Endothelial cell of hepatic sinusoid (primary cell): ENCODE results near the gene PAX3.

ENCODE experiments used
- in situ Hi-C: cut with HindIII; loops from 2 replicates; pipeline ENCODE4 v1.10.0; 2017; ENCODE audit warnings: low sequenced_read_pairs

PAX3 gene

GRCh38 chr2:222311319-222311977 is 12.7 kb upstream of the PAX3 start:
- in situ Hi-C loops = loop anchor here (25.0 kb wide), 1 partner anchor 276 kb away; no protein-coding TSS in a partner anchor

DNA sequence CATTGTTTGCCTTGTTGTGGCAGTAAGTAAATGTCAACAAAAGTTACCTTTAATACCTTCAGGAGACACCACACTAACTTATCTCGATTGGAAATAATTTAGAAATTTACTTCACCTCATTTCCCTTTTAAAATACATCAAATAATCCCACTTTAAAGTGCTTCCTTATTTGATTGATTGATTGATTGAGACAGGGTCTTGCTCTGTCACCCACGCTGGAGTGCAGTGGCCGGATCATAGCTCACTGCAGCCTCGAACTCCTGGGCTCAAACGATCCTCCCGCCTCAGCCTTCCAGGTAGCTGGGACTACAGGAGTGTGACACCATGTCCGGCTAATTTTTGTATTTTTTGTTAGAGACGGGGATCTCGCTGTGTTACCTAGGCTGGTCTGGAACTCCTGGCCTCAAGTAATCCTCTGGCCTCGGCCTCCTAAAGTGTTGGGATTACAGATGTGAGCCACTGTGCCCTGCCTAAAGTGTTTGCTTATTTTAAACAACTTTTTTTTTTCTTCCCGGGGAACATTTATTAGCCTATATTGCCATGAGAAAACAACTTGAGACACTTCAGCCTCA is 12.0 kb upstream of the PAX3 start:
- in situ Hi-C loops = loop anchor here (25.0 kb wide), 1 partner anchor 276 kb away; no protein-coding TSS in a partner anchor

DNA sequence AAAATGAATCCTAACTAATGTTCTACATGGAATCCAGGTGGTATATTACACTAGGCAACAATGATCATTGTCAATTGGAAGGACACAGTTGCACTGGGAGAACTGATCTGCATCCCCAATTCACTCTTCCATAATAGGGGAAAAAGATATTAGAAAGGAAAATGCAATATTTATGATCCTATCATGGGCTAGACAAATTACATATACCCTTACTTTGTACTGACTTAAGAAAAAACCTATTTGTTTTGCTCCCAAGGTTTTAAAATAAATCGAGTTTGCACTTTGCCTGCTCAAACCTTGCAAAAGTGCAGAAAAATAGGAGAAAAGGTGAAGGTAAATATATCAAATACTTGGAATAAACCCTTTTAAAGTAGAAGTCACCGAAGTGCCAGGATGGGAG is 11.0 kb upstream of the PAX3 start:
- in situ Hi-C loops = loop anchor here (25.0 kb wide), 1 partner anchor 278 kb away; no protein-coding TSS in a partner anchor

DNA sequence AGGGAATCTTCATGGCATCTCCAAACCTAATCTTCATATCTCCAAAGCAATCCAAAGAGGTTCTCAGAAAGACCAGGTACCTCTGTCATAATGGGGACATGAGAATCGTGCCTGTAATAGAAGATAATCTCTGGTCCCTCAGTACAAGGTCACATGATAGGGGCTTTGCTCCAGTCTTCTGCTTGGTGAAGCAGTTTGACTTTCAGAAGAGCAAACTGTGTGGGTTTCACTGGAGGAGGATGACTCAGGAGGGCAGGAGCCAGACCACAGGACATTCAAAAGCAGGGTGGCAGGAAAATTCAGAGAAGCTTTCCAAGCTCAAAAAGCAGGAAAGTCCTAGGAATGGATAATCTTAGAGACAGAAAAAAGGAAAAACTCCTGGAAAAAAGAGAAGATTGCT is 10.6 kb upstream of the PAX3 start:
- in situ Hi-C loops = loop anchor here (25.0 kb wide), 1 partner anchor 278 kb away; no protein-coding TSS in a partner anchor

GRCh38 chr2:222307978-222308730 is 9.4 kb upstream of the PAX3 start:
- in situ Hi-C loops = loop anchor here (25.0 kb wide), 1 partner anchor 279 kb away; no protein-coding TSS in a partner anchor

DNA sequence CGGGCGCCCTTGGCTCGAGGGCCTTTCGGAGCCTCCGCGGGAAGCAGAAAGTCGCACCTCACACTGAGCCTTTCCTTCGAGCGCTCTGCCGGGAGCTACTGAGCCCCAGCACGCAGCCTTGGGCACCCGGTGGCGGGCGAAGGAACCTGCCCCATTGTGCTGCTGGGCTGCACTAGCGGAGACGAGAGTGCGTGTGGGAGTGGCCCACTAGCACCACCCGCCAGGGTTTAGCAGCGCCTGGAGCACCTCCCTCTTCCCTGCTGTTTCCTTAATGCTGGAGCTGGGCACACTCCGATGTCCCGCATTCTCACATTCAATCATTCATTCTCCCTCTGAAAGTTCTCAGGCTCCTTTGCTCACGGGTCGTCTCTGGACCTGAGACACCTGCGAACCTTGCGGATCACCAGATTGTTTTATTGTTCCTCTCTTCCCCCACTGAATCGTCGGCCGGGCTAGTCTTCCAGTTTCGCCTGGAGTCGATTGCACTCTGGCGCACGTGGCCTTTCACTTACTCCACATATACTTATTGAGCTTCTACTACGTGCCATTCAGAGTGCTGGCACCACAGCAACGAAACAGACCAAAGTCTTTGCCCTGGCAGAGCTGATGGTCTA is 8.5 kb upstream of the PAX3 start:
- in situ Hi-C loops = loop anchor here (25.0 kb wide), 1 partner anchor 280 kb away; no protein-coding TSS in a partner anchor

DNA sequence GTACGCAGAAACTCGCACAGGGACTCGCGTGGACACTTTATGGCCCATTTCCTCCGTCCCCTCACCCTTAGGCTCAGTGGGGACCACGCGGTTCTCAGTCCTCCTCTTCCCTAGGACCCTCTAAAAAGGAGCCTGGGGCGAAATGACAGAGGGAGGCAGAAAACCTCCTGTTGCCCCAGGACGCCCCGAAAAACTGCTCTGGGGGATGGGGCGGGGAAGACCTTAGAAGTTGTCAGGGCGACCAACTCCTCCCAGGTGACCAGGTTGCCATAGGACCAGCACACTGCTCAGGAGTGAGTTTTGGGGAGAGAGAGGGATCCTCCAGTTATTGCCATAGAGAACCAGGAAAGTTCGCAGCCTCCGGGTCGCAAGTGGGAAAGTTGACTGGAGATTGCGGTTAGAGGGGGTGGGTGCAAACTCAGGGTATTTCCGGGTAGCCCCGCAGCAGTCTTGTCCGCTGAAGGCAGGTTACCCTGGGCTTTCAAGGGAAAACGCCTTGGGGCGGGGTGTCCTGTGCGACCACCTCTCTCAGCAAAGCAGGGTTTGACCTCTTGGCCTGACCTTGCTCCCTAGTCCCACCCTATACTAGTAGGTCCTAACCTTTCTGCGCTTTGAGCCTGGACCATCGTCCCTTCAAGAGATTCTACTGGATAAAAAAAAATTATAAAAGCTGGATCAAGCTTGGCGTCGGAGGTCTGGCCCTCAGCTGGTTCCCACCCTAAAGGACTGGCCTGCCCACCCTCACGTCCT is 7.8 kb upstream of the PAX3 start:
- in situ Hi-C loops = loop anchor here (25.0 kb wide), 1 partner anchor 281 kb away; no protein-coding TSS in a partner anchor

- in situ Hi-C loops = loop anchor here (25.0 kb wide), 1 partner anchor 282 kb away; no protein-coding TSS in a partner anchor
Observed at GRCh38 chr2:222305516-222306392, 7.0 kb upstream of the PAX3 start.

GRCh38 chr2:222304737-222305515 is 6.1 kb upstream of the PAX3 start:
- in situ Hi-C loops = loop anchor here (25.0 kb wide), 1 partner anchor 282 kb away; no protein-coding TSS in a partner anchor

- in situ Hi-C loops = loop anchor here (25.0 kb wide), 1 partner anchor 283 kb away; no protein-coding TSS in a partner anchor
Observed at GRCh38 chr2:222303828-222304736, 5.3 kb upstream of the PAX3 start.

DNA sequence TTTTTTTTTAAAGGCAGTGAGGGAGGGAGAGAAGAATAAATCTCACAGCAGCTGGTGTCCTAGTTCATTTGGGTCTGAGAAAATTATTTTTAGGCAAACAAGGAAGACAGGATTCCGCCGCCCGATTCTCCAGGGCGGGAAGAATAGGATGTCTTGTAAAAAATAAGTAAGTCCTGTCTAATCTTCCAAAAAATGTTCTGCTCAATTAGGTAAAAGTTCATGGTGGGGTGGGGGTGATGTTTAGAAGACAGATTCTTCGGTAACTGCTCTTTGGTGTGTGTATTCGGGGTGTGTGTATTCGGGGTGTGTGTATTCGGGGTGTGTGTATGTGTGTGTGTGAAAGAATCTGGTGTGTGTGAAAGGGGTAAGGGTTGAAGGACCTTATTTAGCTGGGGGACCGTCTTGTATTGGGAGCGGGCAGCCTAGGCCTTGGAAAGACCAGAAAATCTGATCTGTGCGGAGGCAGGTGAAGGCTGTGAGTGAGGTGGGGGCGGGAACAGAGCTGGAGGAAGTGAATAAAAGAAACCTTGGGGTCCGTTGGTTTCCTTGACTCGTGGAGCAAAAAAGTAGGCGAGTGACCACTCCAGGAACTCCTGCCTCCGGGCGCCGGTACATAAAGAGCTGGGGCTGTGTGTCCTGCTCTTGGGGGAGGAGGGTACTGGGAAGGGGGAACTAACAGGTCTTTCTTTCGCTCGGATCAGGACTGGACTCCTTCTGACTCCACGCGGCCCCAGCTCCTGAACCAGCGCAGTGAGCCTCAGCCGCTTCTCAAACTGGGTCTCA is 4.4 kb upstream of the PAX3 start:
- in situ Hi-C loops = loop anchor here (25.0 kb wide), 1 partner anchor 284 kb away; no protein-coding TSS in a partner anchor

GRCh38 chr2:222302178-222303018 is 3.6 kb upstream of the PAX3 start:
- in situ Hi-C loops = loop anchor here (25.0 kb wide), 1 partner anchor 285 kb away; no protein-coding TSS in a partner anchor

GRCh38 chr2:222301796-222302118 is 3.0 kb upstream of the PAX3 start:
- in situ Hi-C loops = loop anchor here (25.0 kb wide), 1 partner anchor 286 kb away; no protein-coding TSS in a partner anchor

DNA sequence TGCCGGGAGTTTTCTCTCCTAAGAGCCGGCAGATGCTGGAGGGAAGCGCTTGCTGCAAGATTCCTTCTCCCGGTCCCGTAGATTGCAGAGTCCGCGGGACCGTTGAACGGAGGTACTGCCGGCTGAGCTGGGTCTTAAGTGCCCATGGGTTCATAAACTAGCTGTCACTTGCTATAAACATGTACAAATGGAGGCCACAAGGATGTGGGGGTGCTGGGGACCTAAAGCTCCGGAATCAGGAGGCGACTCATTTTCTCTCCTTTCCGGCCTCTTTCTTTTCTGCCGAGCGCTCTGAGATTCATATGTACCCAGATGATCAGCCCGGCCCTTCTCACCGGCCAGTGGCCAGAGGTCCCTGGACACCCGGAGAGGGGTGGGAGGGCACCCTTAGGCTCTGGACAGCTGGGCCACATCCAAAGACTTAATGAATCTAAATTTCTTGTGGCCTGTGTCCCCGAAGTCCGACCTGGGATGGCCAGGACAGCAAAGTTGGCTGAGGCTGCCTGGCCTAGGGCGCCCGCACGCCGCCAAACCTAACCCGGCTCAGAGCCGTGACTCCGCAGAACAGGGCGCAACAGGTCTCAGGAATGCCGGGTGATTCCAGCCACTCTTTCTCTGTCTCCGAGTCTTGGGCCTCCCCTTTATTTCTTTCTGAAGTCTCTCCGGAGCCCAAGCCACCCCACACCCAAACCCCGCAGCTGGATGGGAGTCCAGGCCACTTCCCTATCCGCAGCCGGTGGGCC is 2.4 kb upstream of the PAX3 start:
- in situ Hi-C loops = loop anchor here (25.0 kb wide), 1 partner anchor 286 kb away; no protein-coding TSS in a partner anchor

DNA sequence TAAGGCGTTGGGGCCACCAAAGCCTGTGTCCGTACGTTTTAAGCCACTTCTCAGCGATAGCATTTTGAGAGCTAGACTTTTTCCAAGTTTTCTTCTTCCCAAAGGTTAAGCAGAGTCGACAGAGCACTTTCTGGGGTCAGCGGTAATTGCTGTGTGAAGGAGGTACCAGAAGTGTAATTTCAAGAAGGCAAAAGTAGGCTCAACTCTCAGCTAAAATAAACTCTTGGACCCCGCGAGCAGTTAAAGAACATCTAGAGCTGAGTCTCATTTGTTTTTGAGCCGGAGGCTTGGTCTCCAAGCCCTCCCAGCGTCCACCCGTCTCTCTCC is 1.9 kb upstream of the PAX3 start:
- in situ Hi-C loops = loop anchor here (25.0 kb wide), 1 partner anchor 287 kb away; no protein-coding TSS in a partner anchor
